IMR-90 (cell line): ENCODE measurements around the gene ADGRB3. TPM values are rescaled to one million over a fixed set of nuclear protein-coding genes. Genes with fewer than 3 reads are reported as not detected.

Source experiments
- ATAC-seq: fragments of 200-7000 bp; cut with Tn5 transposase; 2 replicates; pipeline ENCODE4 v1.9.1; 2020; ENCODE audit warnings: low read depth, mild to moderate bottlenecking, moderate library complexity
- BruUV-seq: library from RNA; stranded (reverse); fragments of 400-500 nt; replicated peaks from 2 replicates; lab custom pipeline; 2021; lab: Mats Ljungman, UMichigan
- CTCF ChIA-PET: fragments of 300-600 bp; formaldehyde crosslinking; extraction: SDS; loops from one replicate; lab custom pipeline; 2021; ENCODE audit warnings: antibody characterized with exemption; lab: Yijun Ruan, JAX
- POLR2A ChIA-PET: fragments of 300-600 bp; sonication (Branson Sonifier 250); formaldehyde crosslinking; loops from one replicate; lab custom pipeline; 2022; ENCODE audit warnings: antibody characterized with exemption; ENCODE audit not compliant: unreplicated experiment; lab: Charles Lee
- DNase-seq: peaks from one replicate; pipeline ENCODE4 v3.0.0; 2013
- H2AFZ ChIP-seq: replicated peaks from 2 replicates; pipeline ENCODE3; 2013; ENCODE audit warnings: low read length, mild to moderate bottlenecking; ENCODE audit not compliant: poor library complexity
- H2AK5ac ChIP-seq: 2 replicates; pipeline ENCODE4 v1.6.1; 2013; ENCODE audit warnings: low read depth, low read length, inconsistent platforms
- H2AK9ac ChIP-seq: replicated peaks from 2 replicates; pipeline ENCODE3; 2013; ENCODE audit warnings: mild to moderate bottlenecking, low read depth, low read length, moderate library complexity; ENCODE audit not compliant: poor library complexity
- H2BK120ac ChIP-seq: 2 replicates; pipeline ENCODE4 v1.6.1; 2013; ENCODE audit warnings: low read depth, low read length, inconsistent platforms
- H2BK15ac ChIP-seq: 3 replicates; pipeline ENCODE4 v1.6.1; 2013; ENCODE audit warnings: low read depth, low read length, inconsistent platforms
- H2BK20ac ChIP-seq: 2 replicates; pipeline ENCODE4 v1.6.1; 2013; ENCODE audit warnings: low read depth, mild to moderate bottlenecking, inconsistent platforms, low read length, moderate library complexity
- H2BK5ac ChIP-seq: 2 replicates; pipeline ENCODE4 v1.6.1; 2013; ENCODE audit warnings: mild to moderate bottlenecking, low read depth, low read length, inconsistent platforms; ENCODE audit not compliant: poor library complexity, severe bottlenecking
- H3K14ac ChIP-seq: replicated peaks from 2 replicates; pipeline ENCODE4 v1.6.1; 2013; ENCODE audit warnings: low read depth, low read length, inconsistent platforms
- H3K18ac ChIP-seq: 2 replicates; pipeline ENCODE4 v1.6.1; 2013; ENCODE audit warnings: low read depth, low read length, control low read depth
- H3K23ac ChIP-seq: 2 replicates; pipeline ENCODE4 v1.6.1; 2013; ENCODE audit warnings: low read depth, low read length, inconsistent platforms
- H3K27ac ChIP-seq: 2 replicates; pipeline ENCODE4 v1.5.1; 2013; ENCODE audit warnings: mild to moderate bottlenecking, control low read depth, low read length; ENCODE audit not compliant: insufficient read depth
- H3K27me3 ChIP-seq: 2 replicates; pipeline ENCODE4 v1.6.1; 2013; ENCODE audit warnings: low read length; ENCODE audit not compliant: control insufficient read depth, insufficient read depth
- H3K36me3 ChIP-seq: 2 replicates; pipeline ENCODE4 v1.6.1; 2013; ENCODE audit warnings: low read length, mixed read lengths; ENCODE audit not compliant: control insufficient read depth, insufficient read depth
- H3K4ac ChIP-seq: 2 replicates; pipeline ENCODE4 v1.6.1; 2013; ENCODE audit warnings: low read depth, low read length, inconsistent platforms
- H3K4me1 ChIP-seq: 2 replicates; pipeline ENCODE4 v1.6.1; 2013; ENCODE audit warnings: low read length, mixed read lengths; ENCODE audit not compliant: control insufficient read depth, insufficient read depth
- H3K4me2 ChIP-seq: 2 replicates; pipeline ENCODE4 v1.6.1; 2013; ENCODE audit warnings: low read depth, mild to moderate bottlenecking, control low read depth, low read length, moderate library complexity
- H3K4me3 ChIP-seq: 2 replicates; pipeline ENCODE4 v1.5.1; 2013; ENCODE audit warnings: low read depth, mild to moderate bottlenecking, control low read depth, low read length, moderate library complexity; ENCODE audit not compliant: insufficient read depth
- H3K56ac ChIP-seq: 2 replicates; pipeline ENCODE4 v1.6.1; 2013; ENCODE audit warnings: low read length, inconsistent platforms; ENCODE audit not compliant: insufficient read depth; ENCODE audit errors: extremely low read depth
- H3K79me1 ChIP-seq, 2 experiments: 2 replicates each; pipeline ENCODE4 v1.6.1; 2013; ENCODE audit warnings: low read length in 2 of 2, inconsistent platforms in 1 of 2, low read depth in 1 of 2
- H3K9ac ChIP-seq: 2 replicates; pipeline ENCODE4 v1.6.1; 2013; ENCODE audit warnings: low read depth, low read length, control low read depth
- H3K9me1 ChIP-seq: 2 replicates; pipeline ENCODE4 v1.6.1; 2013; ENCODE audit warnings: low read length, inconsistent platforms; ENCODE audit not compliant: insufficient read depth
- H3K9me3 ChIP-seq: 2 replicates; pipeline ENCODE4 v1.6.1; 2013; ENCODE audit warnings: low read length; ENCODE audit not compliant: control insufficient read depth, insufficient read depth
- H4K20me1 ChIP-seq: 2 replicates; pipeline ENCODE4 v1.6.1; 2013; ENCODE audit warnings: low read length, inconsistent platforms; ENCODE audit not compliant: insufficient read depth
- H4K5ac ChIP-seq: 2 replicates; pipeline ENCODE4 v1.6.1; 2013; ENCODE audit warnings: mild to moderate bottlenecking, low read depth, low read length, control low read depth
- H4K8ac ChIP-seq, 2 experiments: 2 replicates each; pipeline ENCODE4 v1.6.1; 2013; ENCODE audit warnings: low read depth in 2 of 2, low read length in 2 of 2, control low read depth in 1 of 2, inconsistent platforms in 1 of 2
- H4K91ac ChIP-seq: 2 replicates; pipeline ENCODE4 v1.6.1; 2013; ENCODE audit warnings: low read depth, low read length, inconsistent platforms; ENCODE audit not compliant: insufficient read depth
- BHLHE40 ChIP-seq: fragments of 150-350 bp; IDR thresholded peaks from 2 replicates; pipeline ENCODE4 v1.6.1; 2016; ENCODE audit warnings: mild to moderate bottlenecking, low read depth, low read length
- CEBPB ChIP-seq: IDR thresholded peaks from 2 replicates; pipeline ENCODE4 v1.6.1; 2012; ENCODE audit warnings: low read depth, low read length, improper control_type of control experiment
- FOS ChIP-seq: fragments of 150-350 bp; IDR thresholded peaks from 2 replicates; pipeline ENCODE4 v1.6.1; 2016; ENCODE audit warnings: low read depth, low read length
- MAFK ChIP-seq: IDR thresholded peaks from 2 replicates; pipeline ENCODE4 v1.6.1; 2012; ENCODE audit warnings: low read depth, low read length, improper control_type of control experiment
- MXI1 ChIP-seq: IDR thresholded peaks from 2 replicates; pipeline ENCODE4 v1.6.1; 2012; ENCODE audit warnings: low read depth, mild to moderate bottlenecking, low read length, moderate library complexity, borderline replicate concordance
- NFE2L2 ChIP-seq: fragments of 150-350 bp; IDR thresholded peaks from 2 replicates; pipeline ENCODE4 v1.6.1; 2016; ENCODE audit warnings: low read depth, mild to moderate bottlenecking, low read length
- POLR2A ChIP-seq: IDR thresholded peaks from 2 replicates; pipeline ENCODE4 v1.6.1; 2012; ENCODE audit warnings: mild to moderate bottlenecking, low read depth, low read length
- RCOR1 ChIP-seq: IDR thresholded peaks from 2 replicates; pipeline ENCODE4 v1.6.1; 2012; ENCODE audit warnings: mild to moderate bottlenecking, low read length, improper control_type of control experiment; ENCODE audit not compliant: insufficient replicate concordance
- WGBS, 2 experiments: methylation state at CpG; one replicate each; pipeline versions ENCODE4 v1.1.5 to v1.1.7; 2013; ENCODE audit warnings: missing lambda C conversion rate in 2 of 2; ENCODE audit not compliant: insufficient read length in 1 of 2; ENCODE audit errors: extremely low coverage in 2 of 2; 5-methylcytosine and 5-hydroxymethylcytosine counted together
- dilution Hi-C: fragments of 300-500 bp; cut with HindIII; formaldehyde crosslinking; loops from one replicate; pipeline ENCODE4 v1.14.3; 2018; ENCODE audit warnings: low sequenced_read_pairs; ENCODE audit not compliant: unreplicated experiment
- in situ Hi-C: fragments of 300-500 bp; cut with MboI; formaldehyde crosslinking; loops from 3 replicates; pipeline ENCODE4 v1.14.3; 2019; ENCODE audit warnings: low sequenced_read_pairs, inconsistent platforms, mixed read lengths
- intact Hi-C: fragments of 100-400 bp; cut with micrococcal nuclease; formaldehyde crosslinking; loops from 2 replicates; pipeline ENCODE4 v1.10.0; 2022
- polyA plus RNA-seq, 3 experiments: library from polyadenylated mRNA; depleted of rRNA; stranded (reverse); fragments of >200 nt; gene quantifications; 2 replicates each; pipeline ENCODE4 v1.2.3, GENCODE V29; 2012; ENCODE audit warnings: low replicate concordance in 1 of 3
- total RNA-seq: library from RNA; depleted of rRNA; stranded (reverse); fragments of >200 nt; gene quantifications from 2 replicates; pipeline ENCODE4 v1.2.3, GENCODE V29; 2012
- TF ChIP-seq, protein P1 (sequence below): fragments of 150-350 bp; IDR thresholded peaks from 2 replicates; pipeline ENCODE4 v1.6.1; 2016; ENCODE audit warnings: low read depth, mild to moderate bottlenecking, low read length, moderate library complexity, borderline replicate concordance

The ADGRB3 gene
- total and polyA plus RNA-seq, 2 of the 4 experiments (the other 2 are of a cell fraction): not detected

DNA sequence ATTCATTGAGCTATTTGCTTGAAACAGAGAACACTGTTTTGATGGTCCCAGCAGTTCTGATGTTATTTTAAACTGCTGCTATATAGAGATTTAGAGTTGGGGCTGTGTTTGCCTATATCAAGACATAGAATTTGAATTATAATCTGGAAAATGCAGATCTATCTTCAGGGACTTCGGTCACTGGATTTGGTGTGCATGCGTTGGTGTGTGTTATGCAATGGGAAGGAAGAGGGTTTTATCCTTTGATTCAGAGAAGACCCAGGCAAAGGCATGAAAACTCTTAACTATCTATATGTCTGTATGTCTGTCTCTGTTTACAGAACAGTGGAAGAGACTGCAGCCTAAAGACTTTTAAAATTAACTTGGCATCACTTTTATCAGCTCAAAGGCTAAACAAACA lies 2.0 kb downstream of the ADGRB3 start:
- no peak overlapping the region for H3K27ac ChIP-seq
- no peaks in the 10 kb centered on the region for H3K36me3 ChIP-seq
- H2AK9ac ChIP-seq: no peak overlapping the region
- H3K18ac ChIP-seq: no peak overlapping the region
- H2AFZ ChIP-seq: no peak overlapping the region
- ChIA-PET CTCF (interaction anchor here (0.6 kb wide), 4 partner anchors 11 to 1046 kb away, joined by 3 to 6 read pairs (median 4); no protein-coding TSS in a partner anchor), POLR2A (no interaction called here)
- H3K4ac ChIP-seq: no peak overlapping the region
- H2BK5ac ChIP-seq: no peak overlapping the region
- no peaks in the 10 kb centered on the region for H4K20me1 ChIP-seq
- in situ Hi-C loops: loop anchor here (25.0 kb wide), 1 partner anchor 325 kb away; no protein-coding TSS in a partner anchor
- no peak for ATAC-seq
- no CpG with 5 or more reads among the region's 2 CpGs for WGBS, 2 experiments
- no peaks in the 10 kb centered on the region for H3K9me3 ChIP-seq
- no peak overlapping the region for H2AK5ac ChIP-seq
- H2BK120ac ChIP-seq: no peak overlapping the region
- H4K91ac ChIP-seq: no peak overlapping the region
- no peaks in the 10 kb centered on the region for H3K79me1 ChIP-seq
- no peak overlapping the region for H3K4me3 ChIP-seq
- no peak overlapping the region for H3K4me2 ChIP-seq
- no peak overlapping the region for H3K23ac ChIP-seq
- no peaks in the 10 kb centered on the region for H3K4me1 ChIP-seq
- BruUV-seq: no TSS peak
- H2BK15ac ChIP-seq: no peak overlapping the region
- DNase-seq: no peak
- H4K5ac ChIP-seq: no peak overlapping the region
- no peaks in the 10 kb centered on the region for H3K9me1 ChIP-seq
- intact Hi-C loops: loop anchor here (5.0 to 10.0 kb wide), 2 partner anchors 330 to 1098 kb away; no protein-coding TSS in a partner anchor
- H3K56ac ChIP-seq: no peak overlapping the region
- no peak overlapping the region for H2BK20ac ChIP-seq
- H3K9ac ChIP-seq: no peak overlapping the region
- TF ChIP-seq MAFK (no peak), POLR2A (no peak), MXI1 (no peak), BHLHE40 (no peak), NFE2L2 (no peak), CEBPB (no peak), FOS (no peak), RCOR1 (no peak)
- TF ChIP-seq, protein P1, sequence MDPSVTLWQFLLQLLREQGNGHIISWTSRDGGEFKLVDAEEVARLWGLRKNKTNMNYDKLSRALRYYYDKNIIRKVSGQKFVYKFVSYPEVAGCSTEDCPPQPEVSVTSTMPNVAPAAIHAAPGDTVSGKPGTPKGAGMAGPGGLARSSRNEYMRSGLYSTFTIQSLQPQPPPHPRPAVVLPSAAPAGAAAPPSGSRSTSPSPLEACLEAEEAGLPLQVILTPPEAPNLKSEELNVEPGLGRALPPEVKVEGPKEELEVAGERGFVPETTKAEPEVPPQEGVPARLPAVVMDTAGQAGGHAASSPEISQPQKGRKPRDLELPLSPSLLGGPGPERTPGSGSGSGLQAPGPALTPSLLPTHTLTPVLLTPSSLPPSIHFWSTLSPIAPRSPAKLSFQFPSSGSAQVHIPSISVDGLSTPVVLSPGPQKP: no peak
- no peak overlapping the region for H3K14ac ChIP-seq
- no peak overlapping the region for H4K8ac ChIP-seq
- dilution Hi-C loops: no loop called here
- H3K27me3 ChIP-seq: peaks cover 5% of the 10 kb centered on the region
